ENCODE data around the gene TP53BP1. TPM values are rescaled to one million over a fixed set of nuclear protein-coding genes. Genes with fewer than 3 reads are reported as not detected.

The TP53BP1 gene
- total RNA-seq, 1 donor: 94.1 TPM

- no peak for TF ChIP-seq CTCF (IDR thresholded peaks at IDR 0.05; ENCODE audit: insufficient read depth, low read depth, low read length)
- no peak for DNase-seq (ENCODE audit: low read depth)
- no peak overlapping the region for H3K4me3 ChIP-seq (ENCODE audit: low read depth, low read length)
Observed at GRCh38 chr15:43520138-43520537, 27.2 kb upstream of the TP53BP1 start.

- peak overlapping the region; percentile 89 for H3K4me3 ChIP-seq (ENCODE audit: low read depth, low read length)
- no peak for TF ChIP-seq CTCF (IDR thresholded peaks at IDR 0.05; ENCODE audit: insufficient read depth, low read depth, low read length)
- no peak for DNase-seq (ENCODE audit: low read depth)
Observed at GRCh38 chr15:43519196-43519595, 26.2 kb upstream of the TP53BP1 start.

GRCh38 chr15:43518197-43518761, 25.3 kb upstream of the TP53BP1 start:
- peak overlapping the region; percentile 89 for H3K4me3 ChIP-seq (ENCODE audit: low read depth, low read length)
- peak; percentile 27 for DNase-seq (ENCODE audit: low read depth)

GRCh38 chr15:43517354-43518196, 24.6 kb upstream of the TP53BP1 start, which contains the start of gene MAP1A:
Gene MAP1A, plus strand, starts transcription at chr15:43517608. Its CDS starts 3,866 bp downstream, at chr15:43521474.
- H3K4me3 ChIP-seq (ENCODE audit: low read depth, low read length): peak within 1 kb of the TSS; percentile 89
- peak; percentile 64 for DNase-seq (ENCODE audit: low read depth)
- TF ChIP-seq CTCF (IDR thresholded peaks at IDR 0.05; ENCODE audit: insufficient read depth, low read depth, low read length): no peak

More at GRCh38 chr15:43518197-43518761, 25.3 kb upstream of the TP53BP1 start:
- TF ChIP-seq CTCF (IDR thresholded peaks at IDR 0.05; ENCODE audit: insufficient read depth, low read depth, low read length): no peak

- no peak for TF ChIP-seq CTCF (IDR thresholded peaks at IDR 0.05; ENCODE audit: insufficient read depth, low read depth, low read length)
- DNase-seq (ENCODE audit: low read depth): peak; percentile 45
Observed at GRCh38 chr15:43516801-43517353, 23.9 kb upstream of the TP53BP1 start.

GRCh38 chr15:43516185-43516584, 23.2 kb upstream of the TP53BP1 start:
- no peak for DNase-seq (ENCODE audit: low read depth)
- TF ChIP-seq CTCF (IDR thresholded peaks at IDR 0.05; ENCODE audit: insufficient read depth, low read depth, low read length): no peak
- peak overlapping the region; percentile 89 for H3K4me3 ChIP-seq (ENCODE audit: low read depth, low read length)

More at GRCh38 chr15:43516801-43517353, 23.9 kb upstream of the TP53BP1 start:
- peak overlapping the region; percentile 89 for H3K4me3 ChIP-seq (ENCODE audit: low read depth, low read length)

Measured in fibroblast of villous mesenchyme (primary cell).